ENCODE measurements around the gene EVI5.

The EVI5 gene

GRCh38 chr1:92505015-92505692 lies 279.8 kb downstream of the EVI5 start:
- DNase-seq, result no peak

GRCh38 chr1:92504291-92505014 lies 280.5 kb downstream of the EVI5 start:
- DNase-seq, result no peak

- DNase-seq, result no peak
These were observed 281.0 kb downstream of the EVI5 start for GRCh38 chr1:92503926-92504285.

- no peak for DNase-seq
These were observed 281.6 kb downstream of the EVI5 start for GRCh38 chr1:92503043-92503925.

GRCh38 chr1:92502247-92502646 lies 282.7 kb downstream of the EVI5 start:
- DNase-seq, result no peak

- DNase-seq, result no peak
These were observed 284.4 kb downstream of the EVI5 start for GRCh38 chr1:92500552-92500951.

GRCh38 chr1:92495392-92496063 lies 289.4 kb downstream of the EVI5 start:
- no peak for DNase-seq

- no peak for DNase-seq
These were observed 290.3 kb downstream of the EVI5 start for GRCh38 chr1:92494485-92495141.

GRCh38 chr1:92493139-92493538 lies 291.8 kb downstream of the EVI5 start:
- no peak for DNase-seq

- no peak for DNase-seq
These were observed 296.1 kb downstream of the EVI5 start for GRCh38 chr1:92488832-92489231.

GRCh38 chr1:92488416-92488815 lies 296.5 kb downstream of the EVI5 start:
- DNase-seq, result no peak

GRCh38 chr1:92487078-92487605 lies 297.8 kb downstream of the EVI5 start:
- DNase-seq, result no peak

- DNase-seq, result peak; percentile 37
These were observed 298.4 kb downstream of the EVI5 start, which contains the start of gene GFI1 for GRCh38 chr1:92486251-92487077. Gene GFI1 (minus strand): TSS chr1:92486925. CDS start chr1:92483487, 3,438 bp downstream.

- DNase-seq, result peak; percentile 65
These were observed 299.3 kb downstream of the EVI5 start for GRCh38 chr1:92485381-92486250.

GRCh38 chr1:92484472-92485380 lies 300.2 kb downstream of the EVI5 start:
- peak; percentile 77 for DNase-seq

GRCh38 chr1:92483610-92484471 lies 301.1 kb downstream of the EVI5 start:
- peak; percentile 26 for DNase-seq

GRCh38 chr1:92482665-92483609 lies 302.0 kb downstream of the EVI5 start:
- no peak for DNase-seq
